GM12878 (cell line): ENCODE results near the gene TMEM198. TPM values are rescaled to one million over a fixed set of nuclear protein-coding genes. Genes with fewer than 3 reads are reported as not detected.

Experiments used
- ATAC-seq: fragments of 200-7000 bp; cut with Tn5 transposase; 3 replicates; pipeline ENCODE4 v1.9.1; 2020; ENCODE audit warnings: mild to moderate bottlenecking, moderate library complexity
- BruUV-seq: library from RNA; stranded (reverse); fragments of 400-500 nt; replicated peaks from 2 replicates; lab custom pipeline; 2021; lab: Mats Ljungman, UMichigan
- CTCF ChIA-PET: fragments of 300-600 bp; sonication (Branson Sonifier 250); formaldehyde crosslinking; extraction: SDS; loops from one replicate; lab custom pipeline; 2021; ENCODE audit warnings: inconsistent platforms; lab: Yijun Ruan, JAX
- POLR2A ChIA-PET: fragments of 350-600 bp; formaldehyde crosslinking; extraction: SDS; loops from one replicate; lab custom pipeline; 2021; ENCODE audit warnings: inconsistent platforms; lab: Charles Lee
- RAD21 ChIA-PET: fragments of 300-600 bp; sonication (Branson Sonifier 250); formaldehyde crosslinking; loops from one replicate; lab custom pipeline; 2023; ENCODE audit warnings: antibody characterized with exemption; ENCODE audit not compliant: unreplicated experiment; lab: Charles Lee
- SMC1A ChIA-PET: fragments of 300-600 bp; sonication (Branson Sonifier 250); formaldehyde crosslinking; loops from one replicate; lab custom pipeline; 2023; ENCODE audit not compliant: unreplicated experiment, uncharacterized antibody; lab: Charles Lee
- DNase-seq: peaks from one replicate; pipeline ENCODE4 v3.0.0-alpha.2; 2011; ENCODE audit warnings: low read depth, low spot score
- FAIRE-seq: peaks from 3 replicates; lab custom pipeline; 2011; peaks lifted over from hg19 to GRCh38; lab: Jason Lieb, UNC
- H2AFZ ChIP-seq: 2 replicates; pipeline ENCODE4 v1.6.0; 2011; ENCODE audit warnings: low read depth, low read length, control low read depth; ENCODE audit not compliant: control insufficient read depth
- H3K27ac ChIP-seq: 2 replicates; pipeline ENCODE4 v1.5.1; 2011; ENCODE audit warnings: control low read depth; ENCODE audit not compliant: control insufficient read depth, insufficient read depth
- H3K27me3 ChIP-seq, 2 experiments: replicated peaks in 1 of 2; 2 replicates each; pipeline versions ENCODE4 v1.6.0 to v1.6.1; 2011; ENCODE audit warnings: low read length in 1 of 2; ENCODE audit not compliant: control insufficient read depth in 2 of 2, insufficient read depth in 2 of 2
- H3K36me3 ChIP-seq, 2 experiments: 2 replicates each; pipeline ENCODE4 v1.5.1; 2011; ENCODE audit warnings: low read length in 1 of 2; ENCODE audit not compliant: control insufficient read depth in 2 of 2, insufficient read depth in 2 of 2
- H3K4me1 ChIP-seq: 2 replicates; pipeline ENCODE4 v1.6.1; 2011; ENCODE audit warnings: mild to moderate bottlenecking, low read length, moderate library complexity, mixed read lengths; ENCODE audit not compliant: control insufficient read depth, insufficient read depth
- H3K4me2 ChIP-seq: 2 replicates; pipeline ENCODE4 v1.6.0; 2011; ENCODE audit warnings: control low read depth; ENCODE audit not compliant: control insufficient read depth, insufficient read depth
- H3K4me3 ChIP-seq: fragments of 200-600 bp; sonication (generic); 2 replicates; pipeline ENCODE4 v1.5.1; 2016
- H3K79me2 ChIP-seq: 2 replicates; pipeline ENCODE4 v1.6.0; 2011; ENCODE audit warnings: low read length; ENCODE audit not compliant: control insufficient read depth, insufficient read depth
- H3K9ac ChIP-seq: 2 replicates; pipeline ENCODE4 v1.8.0; 2011; ENCODE audit warnings: low read length, control low read depth, mixed read lengths; ENCODE audit not compliant: control insufficient read depth, insufficient read depth
- H3K9me3 ChIP-seq: replicated peaks from 3 replicates; pipeline ENCODE4 v1.5.1; 2011; ENCODE audit warnings: mild to moderate bottlenecking, low read length; ENCODE audit not compliant: control insufficient read depth, insufficient read depth
- H4K20me1 ChIP-seq: 2 replicates; pipeline ENCODE4 v1.6.0; 2011; ENCODE audit not compliant: control insufficient read depth, insufficient read depth
- CUX1 ChIP-seq: IDR thresholded peaks from 2 replicates; pipeline ENCODE4 v1.6.1; 2012; ENCODE audit warnings: improper control_type of control experiment, low read depth, low read length; ENCODE audit not compliant: insufficient replicate concordance
- MEF2B ChIP-seq: fragments of 450-650 bp; IDR thresholded peaks from 2 replicates; pipeline ENCODE4 v1.6.1; 2018; ENCODE audit warnings: mild to moderate bottlenecking, moderate library complexity; ENCODE audit not compliant: partially characterized antibody, poor library complexity, severe bottlenecking
- MXI1 ChIP-seq: fragments of 150-350 bp; IDR thresholded peaks from 2 replicates; pipeline ENCODE4 v1.6.1; 2011; ENCODE audit warnings: low read depth, mild to moderate bottlenecking, inconsistent platforms, low read length, improper control_type of control experiment
- NFIC ChIP-seq: IDR thresholded peaks from 2 replicates; pipeline ENCODE4 v1.6.1; 2012; ENCODE audit warnings: low read depth, mild to moderate bottlenecking, inconsistent platforms, low read length, moderate library complexity
- NR2F1 ChIP-seq: fragments of 450-650 bp; conservative IDR thresholded peaks from 2 replicates; pipeline ENCODE4 v1.6.1; 2017; ENCODE audit warnings: mild to moderate bottlenecking
- POU2F2 ChIP-seq: IDR thresholded peaks from 3 replicates; pipeline ENCODE4 v1.6.1; 2011; ENCODE audit warnings: low read depth, mild to moderate bottlenecking, low read length, borderline replicate concordance
- SMC3 ChIP-seq: IDR thresholded peaks from 2 replicates; pipeline ENCODE4 v1.6.1; 2011; ENCODE audit warnings: low read length, improper control_type of control experiment, borderline replicate concordance
- STAT1 ChIP-seq: fragments of 450-650 bp; conservative IDR thresholded peaks from 2 replicates; pipeline ENCODE4 v1.6.1; 2014; ENCODE audit warnings: antibody characterized with exemption, mild to moderate bottlenecking
- TARDBP ChIP-seq: IDR thresholded peaks from 2 replicates; pipeline ENCODE4 v1.6.1; 2016; ENCODE audit warnings: borderline replicate concordance
- TCF7 ChIP-seq: IDR thresholded peaks from 2 replicates; pipeline ENCODE4 v1.6.1; 2014; ENCODE audit warnings: antibody characterized with exemption, borderline replicate concordance
- WGBS: methylation state at CpG from one replicate; pipeline ENCODE4 v1.1.6; 2016; ENCODE audit warnings: low lambda C conversion rate; ENCODE audit not compliant: insufficient replicate concordance, insufficient coverage; ENCODE audit errors: missing lambda C conversion rate; 5-methylcytosine and 5-hydroxymethylcytosine counted together
- in situ Hi-C: fragments of 300-500 bp; cut with MboI; formaldehyde crosslinking; loops from 9 replicates; pipeline ENCODE4 v1.14.3; 2018; ENCODE audit warnings: mixed read lengths
- intact Hi-C: fragments of 100-400 bp; cut with micrococcal nuclease; formaldehyde crosslinking; loops from one replicate; pipeline ENCODE4 v1.14.2; 2022; ENCODE audit not compliant: unreplicated experiment
- polyA plus RNA-seq, 11 experiments: library from polyadenylated mRNA; depleted of rRNA in 4 of 11; unstranded in 6 of 11; stranded (reverse) in 5 of 11; fragments of >200 nt; fragmentation: Nextera tagmentation in 4 of 11; fragmentation: Illumina TruSeq in 1 of 11; extraction: Ambion mirVana in 4 of 11; extraction: Trizol in 1 of 11; gene quantifications; 1 replicate in 1 of 11; 2 replicates in 10 of 11; pipeline versions ENCODE4 v1.2.1 to v1.2.3, GENCODE V29; 2011 to 2016; ENCODE audit warnings: inconsistent platforms in 2 of 11, missing spikeins in 2 of 11, low read depth in 1 of 11
- total RNA-seq, 4 experiments: library from RNA; depleted of rRNA in 3 of 4; stranded (reverse); fragments of >200 nt in 3 of 4; fragmentation: Illumina TruSeq in 1 of 4; extraction: Trizol in 1 of 4; gene quantifications; 2 replicates each; pipeline versions ENCODE4 v1.2.1 to v1.2.3, GENCODE V29; 2013 to 2021

The TMEM198 gene
- total and polyA plus RNA-seq, 10 of the 15 experiments (the other 5 are each of a cell fraction or from before 2014, with no cell fraction given), result 0.16 to 1.2 (median 0.65) TPM; not detected in 2

DNA sequence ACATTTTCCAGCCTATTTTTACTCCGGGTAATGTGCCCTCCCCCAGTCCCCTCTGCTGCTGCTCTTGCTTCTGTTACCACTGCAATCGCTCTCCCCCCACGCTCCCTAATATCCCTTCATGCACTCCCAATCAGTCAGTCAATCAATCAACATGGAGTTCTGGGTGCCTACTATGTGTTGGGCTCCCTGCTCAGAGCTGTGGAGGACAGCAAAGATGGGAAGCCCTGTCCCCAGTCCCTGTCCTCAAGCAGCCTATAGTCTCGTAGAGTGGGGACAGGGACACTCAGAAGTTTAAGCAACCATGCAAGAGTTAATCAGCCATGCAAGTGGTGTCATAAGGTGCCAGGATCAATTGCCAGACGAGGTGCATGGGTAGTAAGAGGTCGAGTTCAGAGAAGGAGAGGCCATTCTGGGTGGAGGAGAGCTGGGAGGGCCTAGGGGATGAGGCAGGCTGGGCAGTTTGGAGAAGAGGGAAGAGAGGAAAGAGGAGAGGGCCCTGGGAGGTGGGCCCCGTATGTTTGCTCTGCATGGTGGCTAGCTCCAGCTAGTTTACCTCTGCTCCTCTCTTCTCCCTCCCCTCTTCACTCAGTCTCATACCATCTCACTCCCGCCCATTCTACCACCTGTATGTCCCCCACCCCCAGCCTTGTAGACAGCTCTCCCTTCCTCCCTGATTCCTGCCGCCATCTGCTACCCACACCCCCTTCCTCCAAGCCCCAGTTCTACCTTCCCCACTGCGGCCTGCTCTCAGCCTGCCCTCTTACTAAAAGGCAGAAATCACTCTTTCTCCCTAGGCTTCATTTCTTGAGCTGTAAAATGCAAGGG, 25.7 kb upstream of the TMEM198 start:
- ATAC-seq, result no peak

More for the DNA sequence above, 25.7 kb upstream of the TMEM198 start:
- H4K20me1 ChIP-seq, result no peaks in the 10 kb centered on the region
- in situ Hi-C loops, result no loop called here
- H3K79me2 ChIP-seq, result no peaks in the 10 kb centered on the region
- no peaks in the 10 kb centered on the region for H3K4me1 ChIP-seq
- RAD21 ChIA-PET, result interaction anchor here (1.0 kb wide), 2 partner anchors 12 to 23 kb away, joined by 3 read pairs; a partner anchor contains a TSS
- FAIRE-seq, result no peak
- 18% methylated on average over 8 of the region's 10 CpGs for WGBS
- H3K9me3 ChIP-seq, result no peaks in the 10 kb centered on the region
- peaks cover 16% of the 10 kb centered on the region in 2 experiments for H3K27me3 ChIP-seq
- BruUV-seq, result no TSS peak
- SMC1A ChIA-PET, result interaction anchor here (0.9 to 1.6 kb wide), 2 partner anchors 10 to 11 kb away, joined by 5 read pairs; no protein-coding TSS in a partner anchor
- no peak overlapping the region for H3K9ac ChIP-seq
- no peak for DNase-seq
- POLR2A ChIA-PET, result no interaction called here
- no peak for TF ChIP-seq NFIC
- no peak for TF ChIP-seq MEF2B
- no peak for TF ChIP-seq CUX1
- TF ChIP-seq SMC3, result no peak
- TF ChIP-seq TARDBP, result no peak
- no peak for TF ChIP-seq POU2F2
- no peak for TF ChIP-seq TCF7
- TF ChIP-seq STAT1, result no peak
- TF ChIP-seq NR2F1, result no peak
- TF ChIP-seq MXI1, result no peak
- no peak overlapping the region for H3K27ac ChIP-seq
- H3K4me2 ChIP-seq, result no peak overlapping the region
- H3K36me3 ChIP-seq, result no peaks in the 10 kb centered on the region
- CTCF ChIA-PET, result interaction anchor here (1.0 to 1.3 kb wide), 3 partner anchors 19 to 59 kb away, joined by 3 read pairs; partner anchors contain the start of gene GMPPA
- H2AFZ ChIP-seq, result no peak overlapping the region
- H3K4me3 ChIP-seq, result no peak overlapping the region
- intact Hi-C loops, result no loop called here
